GM12878 (cell line): ENCODE results near the gene TBC1D5. TPM values are rescaled to one million over a fixed set of nuclear protein-coding genes. Genes with fewer than 3 reads are reported as not detected.

Source experiments
- ATAC-seq: fragments of 200-7000 bp; cut with Tn5 transposase; 3 replicates; pipeline ENCODE4 v1.9.1; 2020; ENCODE audit warnings: mild to moderate bottlenecking, moderate library complexity
- BruUV-seq: library from RNA; stranded (reverse); fragments of 400-500 nt; replicated peaks from 2 replicates; lab custom pipeline; 2021; lab: Mats Ljungman, UMichigan
- CTCF ChIA-PET: fragments of 300-600 bp; sonication (Branson Sonifier 250); formaldehyde crosslinking; extraction: SDS; loops from one replicate; lab custom pipeline; 2021; ENCODE audit warnings: inconsistent platforms; lab: Yijun Ruan, JAX
- POLR2A ChIA-PET: fragments of 350-600 bp; formaldehyde crosslinking; extraction: SDS; loops from one replicate; lab custom pipeline; 2021; ENCODE audit warnings: inconsistent platforms; lab: Charles Lee
- RAD21 ChIA-PET: fragments of 300-600 bp; sonication (Branson Sonifier 250); formaldehyde crosslinking; loops from one replicate; lab custom pipeline; 2023; ENCODE audit warnings: antibody characterized with exemption; ENCODE audit not compliant: unreplicated experiment; lab: Charles Lee
- SMC1A ChIA-PET: fragments of 300-600 bp; sonication (Branson Sonifier 250); formaldehyde crosslinking; loops from one replicate; lab custom pipeline; 2023; ENCODE audit not compliant: unreplicated experiment, uncharacterized antibody; lab: Charles Lee
- DNase-seq: peaks from one replicate; pipeline ENCODE4 v3.0.0-alpha.2; 2011; ENCODE audit warnings: low read depth, low spot score
- FAIRE-seq: peaks from 3 replicates; lab custom pipeline; 2011; peaks lifted over from hg19 to GRCh38; lab: Jason Lieb, UNC
- H2AFZ ChIP-seq: 2 replicates; pipeline ENCODE4 v1.6.0; 2011; ENCODE audit warnings: low read depth, low read length, control low read depth; ENCODE audit not compliant: control insufficient read depth
- H3K27ac ChIP-seq: 2 replicates; pipeline ENCODE4 v1.5.1; 2011; ENCODE audit warnings: control low read depth; ENCODE audit not compliant: control insufficient read depth, insufficient read depth
- H3K27me3 ChIP-seq, 2 experiments: replicated peaks in 1 of 2; 2 replicates each; pipeline versions ENCODE4 v1.6.0 to v1.6.1; 2011; ENCODE audit warnings: low read length in 1 of 2; ENCODE audit not compliant: control insufficient read depth in 2 of 2, insufficient read depth in 2 of 2
- H3K36me3 ChIP-seq, 2 experiments: 2 replicates each; pipeline ENCODE4 v1.5.1; 2011; ENCODE audit warnings: low read length in 1 of 2; ENCODE audit not compliant: control insufficient read depth in 2 of 2, insufficient read depth in 2 of 2
- H3K4me1 ChIP-seq: 2 replicates; pipeline ENCODE4 v1.6.1; 2011; ENCODE audit warnings: mild to moderate bottlenecking, low read length, moderate library complexity, mixed read lengths; ENCODE audit not compliant: control insufficient read depth, insufficient read depth
- H3K4me2 ChIP-seq: 2 replicates; pipeline ENCODE4 v1.6.0; 2011; ENCODE audit warnings: control low read depth; ENCODE audit not compliant: control insufficient read depth, insufficient read depth
- H3K4me3 ChIP-seq: fragments of 200-600 bp; sonication (generic); 2 replicates; pipeline ENCODE4 v1.5.1; 2016
- H3K79me2 ChIP-seq: 2 replicates; pipeline ENCODE4 v1.6.0; 2011; ENCODE audit warnings: low read length; ENCODE audit not compliant: control insufficient read depth, insufficient read depth
- H3K9ac ChIP-seq: 2 replicates; pipeline ENCODE4 v1.8.0; 2011; ENCODE audit warnings: low read length, control low read depth, mixed read lengths; ENCODE audit not compliant: control insufficient read depth, insufficient read depth
- H3K9me3 ChIP-seq: replicated peaks from 3 replicates; pipeline ENCODE4 v1.5.1; 2011; ENCODE audit warnings: mild to moderate bottlenecking, low read length; ENCODE audit not compliant: control insufficient read depth, insufficient read depth
- H4K20me1 ChIP-seq: 2 replicates; pipeline ENCODE4 v1.6.0; 2011; ENCODE audit not compliant: control insufficient read depth, insufficient read depth
- BHLHE40 ChIP-seq, 2 experiments: fragments of 450-650 bp in 1 of 2; IDR thresholded peaks; 2 replicates each; pipeline ENCODE4 v1.6.1; 2011 to 2017; ENCODE audit warnings: low read depth in 2 of 2, borderline replicate concordance in 1 of 2, improper control_type of control experiment in 1 of 2, low read length in 1 of 2, mild to moderate bottlenecking in 1 of 2
- CBX3 ChIP-seq: fragments of 200-600 bp; sonication (generic); IDR thresholded peaks from 2 replicates; pipeline ENCODE4 v1.6.1; 2016; ENCODE audit warnings: low read depth, borderline replicate concordance
- HDGF ChIP-seq: fragments of 450-650 bp; IDR thresholded peaks from 2 replicates; pipeline ENCODE4 v1.6.1; 2016; ENCODE audit warnings: antibody characterized with exemption
- JUND ChIP-seq: IDR thresholded peaks from 2 replicates; pipeline ENCODE4 v1.6.1; 2012; ENCODE audit warnings: low read depth, mild to moderate bottlenecking, low read length, improper control_type of control experiment, moderate library complexity
- NKRF ChIP-seq: fragments of 450-650 bp; conservative IDR thresholded peaks from 2 replicates; pipeline ENCODE4 v1.6.1; 2017; ENCODE audit warnings: mild to moderate bottlenecking, moderate library complexity
- PML ChIP-seq: IDR thresholded peaks from 2 replicates; pipeline ENCODE4 v1.6.1; 2012; ENCODE audit warnings: low read length, inconsistent platforms
- REST ChIP-seq: IDR thresholded peaks from 2 replicates; pipeline ENCODE4 v1.6.1; 2012; ENCODE audit warnings: mild to moderate bottlenecking, low read depth, low read length
- SMAD5 ChIP-seq: IDR thresholded peaks from 2 replicates; pipeline ENCODE4 v1.6.1; 2016; ENCODE audit warnings: antibody characterized with exemption, low read depth
- WGBS: methylation state at CpG from one replicate; pipeline ENCODE4 v1.1.6; 2016; ENCODE audit warnings: low lambda C conversion rate; ENCODE audit not compliant: insufficient replicate concordance, insufficient coverage; ENCODE audit errors: missing lambda C conversion rate; 5-methylcytosine and 5-hydroxymethylcytosine counted together
- in situ Hi-C: fragments of 300-500 bp; cut with MboI; formaldehyde crosslinking; loops from 9 replicates; pipeline ENCODE4 v1.14.3; 2018; ENCODE audit warnings: mixed read lengths
- intact Hi-C: fragments of 100-400 bp; cut with micrococcal nuclease; formaldehyde crosslinking; loops from one replicate; pipeline ENCODE4 v1.14.2; 2022; ENCODE audit not compliant: unreplicated experiment
- polyA plus RNA-seq, 11 experiments: library from polyadenylated mRNA; depleted of rRNA in 4 of 11; unstranded in 6 of 11; stranded (reverse) in 5 of 11; fragments of >200 nt; fragmentation: Nextera tagmentation in 4 of 11; fragmentation: Illumina TruSeq in 1 of 11; extraction: Ambion mirVana in 4 of 11; extraction: Trizol in 1 of 11; gene quantifications; 1 replicate in 1 of 11; 2 replicates in 10 of 11; pipeline versions ENCODE4 v1.2.1 to v1.2.3, GENCODE V29; 2011 to 2016; ENCODE audit warnings: inconsistent platforms in 2 of 11, missing spikeins in 2 of 11, low read depth in 1 of 11
- total RNA-seq, 4 experiments: library from RNA; depleted of rRNA in 3 of 4; stranded (reverse); fragments of >200 nt in 3 of 4; fragmentation: Illumina TruSeq in 1 of 4; extraction: Trizol in 1 of 4; gene quantifications; 2 replicates each; pipeline versions ENCODE4 v1.2.1 to v1.2.3, GENCODE V29; 2013 to 2021
- TF ChIP-seq, protein P1 (sequence below): fragments of 450-650 bp; IDR thresholded peaks from 2 replicates; pipeline ENCODE4 v1.6.1; 2017; ENCODE audit warnings: mild to moderate bottlenecking, moderate library complexity

TBC1D5 gene
- total and polyA plus RNA-seq, 10 of the 15 experiments (the other 5 are each of a cell fraction or from before 2014, with no cell fraction given), result 5.5 to 61.0 (median 43.8) TPM

- Histone ChIP-seq H2AFZ (no peak overlapping the region), H3K4me2 (no peak overlapping the region), H4K20me1 (no peaks in the 10 kb centered on the region), H3K9ac (no peak overlapping the region), H3K9me3 (peaks cover 3% of the 10 kb centered on the region; the same call in 2 of the 3 replicates), H3K36me3 (no peaks in the 10 kb centered on the region; a peak in 1 of 4 replicates), H3K27ac (no peak overlapping the region), H3K4me3 (no peak overlapping the region), H3K27me3 (no peaks in the 10 kb centered on the region), H3K4me1 (no peaks in the 10 kb centered on the region), H3K79me2 (peaks cover 2% of the 10 kb centered on the region; the same call in 1 of the 2 replicates)
- in situ Hi-C loops, result no loop called here
- CTCF ChIA-PET, result no interaction called here
- SMC1A ChIA-PET, result interaction anchor here (1.0 kb wide), 1 partner anchor 35 kb away, joined by 3 read pairs; no protein-coding TSS in a partner anchor
- FAIRE-seq, result no peak
- intact Hi-C loops, result no loop called here
- RAD21 ChIA-PET, result no interaction called here
- BruUV-seq, result no TSS peak
- 90% methylated on average over 4 of the region's 4 CpGs for WGBS
- POLR2A ChIA-PET, result no interaction called here
- ATAC-seq, result no peak
- no peak for DNase-seq
- TF ChIP-seq CBX3, result no peak
- TF ChIP-seq REST, result no peak
- TF ChIP-seq, protein P1, sequence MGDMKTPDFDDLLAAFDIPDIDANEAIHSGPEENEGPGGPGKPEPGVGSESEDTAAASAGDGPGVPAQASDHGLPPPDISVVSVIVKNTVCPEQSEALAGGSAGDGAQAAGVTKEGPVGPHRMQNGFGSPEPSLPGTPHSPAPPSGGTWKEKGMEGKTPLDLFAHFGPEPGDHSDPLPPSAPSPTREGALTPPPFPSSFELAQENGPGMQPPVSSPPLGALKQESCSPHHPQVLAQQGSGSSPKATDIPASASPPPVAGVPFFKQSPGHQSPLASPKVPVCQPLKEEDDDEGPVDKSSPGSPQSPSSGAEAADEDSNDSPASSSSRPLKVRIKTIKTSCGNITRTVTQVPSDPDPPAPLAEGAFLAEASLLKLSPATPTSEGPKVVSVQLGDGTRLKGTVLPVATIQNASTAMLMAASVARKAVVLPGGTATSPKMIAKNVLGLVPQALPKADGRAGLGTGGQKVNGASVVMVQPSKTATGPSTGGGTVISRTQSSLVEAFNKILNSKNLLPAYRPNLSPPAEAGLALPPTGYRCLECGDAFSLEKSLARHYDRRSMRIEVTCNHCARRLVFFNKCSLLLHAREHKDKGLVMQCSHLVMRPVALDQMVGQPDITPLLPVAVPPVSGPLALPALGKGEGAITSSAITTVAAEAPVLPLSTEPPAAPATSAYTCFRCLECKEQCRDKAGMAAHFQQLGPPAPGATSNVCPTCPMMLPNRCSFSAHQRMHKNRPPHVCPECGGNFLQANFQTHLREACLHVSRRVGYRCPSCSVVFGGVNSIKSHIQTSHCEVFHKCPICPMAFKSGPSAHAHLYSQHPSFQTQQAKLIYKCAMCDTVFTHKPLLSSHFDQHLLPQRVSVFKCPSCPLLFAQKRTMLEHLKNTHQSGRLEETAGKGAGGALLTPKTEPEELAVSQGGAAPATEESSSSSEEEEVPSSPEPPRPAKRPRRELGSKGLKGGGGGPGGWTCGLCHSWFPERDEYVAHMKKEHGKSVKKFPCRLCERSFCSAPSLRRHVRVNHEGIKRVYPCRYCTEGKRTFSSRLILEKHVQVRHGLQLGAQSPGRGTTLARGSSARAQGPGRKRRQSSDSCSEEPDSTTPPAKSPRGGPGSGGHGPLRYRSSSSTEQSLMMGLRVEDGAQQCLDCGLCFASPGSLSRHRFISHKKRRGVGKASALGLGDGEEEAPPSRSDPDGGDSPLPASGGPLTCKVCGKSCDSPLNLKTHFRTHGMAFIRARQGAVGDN, result no peak
- no peak for TF ChIP-seq NKRF
- TF ChIP-seq JUND, result no peak
- TF ChIP-seq PML, result no peak
- TF ChIP-seq HDGF, result no peak
- no peak for TF ChIP-seq SMAD5
- no peak for TF ChIP-seq BHLHE40 (IDR thresholded peaks at IDR 0.05; ENCODE audit: borderline replicate concordance in 1 of 2, low read depth in 2 of 2, low read length in 1 of 2)
Measured at GRCh38 chr3:17707813-17708543, 34.5 kb downstream of the TBC1D5 start.
